ENCODE data around the gene TNFAIP1. TPM values are rescaled to one million over a fixed set of nuclear protein-coding genes. Genes with fewer than 3 reads are reported as not detected.

The TNFAIP1 gene
- total RNA-seq, 1 experiment from 2014 or later: 27.5 TPM

GRCh38 chr17:28368915-28369683, 33.5 kb downstream of the TNFAIP1 start:
- no peaks in the 10 kb centered on the region for H3F3A ChIP-seq (ENCODE audit: low read length, unreplicated experiment)
- POLR2A ChIA-PET (ENCODE audit: unreplicated experiment): no interaction called here
- intact Hi-C loops (cut with micrococcal nuclease): no loop called here
- H3K36me3 ChIP-seq (ENCODE audit: low read depth, low read length): no peaks in the 10 kb centered on the region
- H2AFZ ChIP-seq (ENCODE audit: low read length): no peak overlapping the region
- no TSS peak for BruUV-seq (replicated peaks)
- no peak overlapping the region for H3K4me3 ChIP-seq (ENCODE audit: low read length)
- no peaks in the 10 kb centered on the region for H3K9me2 ChIP-seq (replicated peaks; ENCODE audit: low read length)
- ATAC-seq (no peak), DNase-seq (no peak)
- no peaks in the 10 kb centered on the region for H3K27me3 ChIP-seq (ENCODE audit: low read length)
- no peaks in the 10 kb centered on the region for H4K20me1 ChIP-seq (ENCODE audit: low read length)
- H3K27ac ChIP-seq (ENCODE audit: low read length): no peak overlapping the region
- H3K79me2 ChIP-seq (ENCODE audit: low read length): no peaks in the 10 kb centered on the region
- CTCF ChIA-PET: no interaction called here
- TF ChIP-seq CTCF (conservative IDR thresholded peaks at IDR 0.05; ENCODE audit: low read depth, low read length) (no peak), EZH2 (IDR thresholded peaks at IDR 0.05; ENCODE audit: low read length, unreplicated experiment) (no peak), EZH2phosphoT487 (IDR thresholded peaks at IDR 0.05; ENCODE audit: borderline replicate concordance, low read length) (no peak)
- H3K9me3 ChIP-seq (ENCODE audit: low read length): no peaks in the 10 kb centered on the region
- no peak overlapping the region for H3K9ac ChIP-seq (ENCODE audit: low read length)
- no peak overlapping the region for H3K4me2 ChIP-seq (ENCODE audit: low read length)
- H3K4me1 ChIP-seq (ENCODE audit: insufficient read depth, low read length): no peaks in the 10 kb centered on the region

DNA sequence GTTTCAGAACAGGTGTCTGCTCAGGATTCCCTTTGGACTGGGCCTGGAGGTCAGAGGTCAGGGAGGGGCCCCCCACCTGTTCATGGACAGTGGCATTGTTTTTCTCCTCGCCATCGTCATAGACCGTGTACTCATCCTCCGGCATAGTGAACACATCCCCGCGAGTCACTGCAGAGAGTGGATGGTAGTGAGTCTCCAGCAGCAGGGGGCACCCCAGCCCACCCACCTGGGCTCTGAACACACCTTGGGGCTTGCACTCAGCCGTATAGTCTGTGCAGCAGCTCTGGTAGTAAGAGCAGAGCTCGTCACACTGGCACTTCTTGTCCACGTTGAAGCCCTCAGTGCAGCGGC, 34.1 kb downstream of the TNFAIP1 start:
- POLR2A ChIA-PET (ENCODE audit: unreplicated experiment): interaction anchor here (0.6 kb wide), 1 partner anchor 46 kb away, joined by 3 read pairs; no protein-coding TSS in a partner anchor
- Histone ChIP-seq H3K27ac (ENCODE audit: low read length) (no peak overlapping the region), H3K27me3 (ENCODE audit: low read length) (no peaks in the 10 kb centered on the region), H3F3A (ENCODE audit: low read length, unreplicated experiment) (no peaks in the 10 kb centered on the region), H3K9ac (ENCODE audit: low read length) (no peak overlapping the region), H3K4me1 (ENCODE audit: insufficient read depth, low read length) (no peaks in the 10 kb centered on the region), H4K20me1 (ENCODE audit: low read length) (no peaks in the 10 kb centered on the region), H3K4me2 (ENCODE audit: low read length) (no peak overlapping the region), H3K36me3 (ENCODE audit: low read depth, low read length) (no peaks in the 10 kb centered on the region), H3K9me2 (replicated peaks; ENCODE audit: low read length) (no peaks in the 10 kb centered on the region), H3K9me3 (ENCODE audit: low read length) (no peaks in the 10 kb centered on the region), H2AFZ (ENCODE audit: low read length) (no peak overlapping the region), H3K4me3 (ENCODE audit: low read length) (no peak overlapping the region), H3K79me2 (ENCODE audit: low read length) (no peaks in the 10 kb centered on the region)
- intact Hi-C loops (cut with micrococcal nuclease): no loop called here
- CTCF ChIA-PET: interaction anchor here (0.6 kb wide), 1 partner anchor 25 kb away, joined by 3 read pairs; no protein-coding TSS in a partner anchor
- no peak for ATAC-seq
- BruUV-seq (replicated peaks): no TSS peak
- TF ChIP-seq CTCF (conservative IDR thresholded peaks at IDR 0.05; ENCODE audit: low read depth, low read length): no peak
- no peak for TF ChIP-seq EZH2 (IDR thresholded peaks at IDR 0.05; ENCODE audit: low read length, unreplicated experiment)
- no peak for TF ChIP-seq EZH2phosphoT487 (IDR thresholded peaks at IDR 0.05; ENCODE audit: borderline replicate concordance, low read length)
- no peak for DNase-seq

Data from PC-3 (cell line).